Body of pancreas (tissue), 4 donors: ENCODE data around the gene SPP1.

Experiments
- CTCF ChIP-seq, 7 experiments: fragments of 450-650 bp in 4 of 7; fragments of 200-600 bp in 3 of 7; sonication (generic) in 3 of 7; IDR thresholded peaks; one replicate each; pipeline ENCODE4 v1.5.1; 2016 to 2019; ENCODE audit warnings: antibody characterized with exemption in 7 of 7
- POLR2A ChIP-seq, 3 donors: fragments of 450-650 bp; IDR thresholded peaks; one replicate each; pipeline ENCODE4 v1.6.1; 2016; ENCODE audit warnings: antibody characterized with exemption in 3 of 3, mild to moderate bottlenecking in 2 of 3

GRCh38 chr4:87934157-87934704 lies 41.3 kb upstream of the SPP1 start:
- TF ChIP-seq CTCF (IDR thresholded peaks at IDR 0.05): no peak
- no peak for TF ChIP-seq POLR2A (IDR thresholded peaks at IDR 0.05)
